Astrocyte (in vitro differentiated cells and primary cell): Measurements from ENCODE around the gene ZNF138.

ENCODE experiments used
- EZH2 ChIP-seq: IDR thresholded peaks from 2 replicates; pipeline ENCODE4 v1.6.1; 2012; ENCODE audit warnings: mild to moderate bottlenecking, low read length, inconsistent platforms; ENCODE audit not compliant: insufficient read depth
- TF ChIP-seq, protein P1 (sequence below): IDR thresholded peaks from 2 replicates; pipeline ENCODE4 v1.5.1; 2011; ENCODE audit warnings: low read depth, mild to moderate bottlenecking, inconsistent platforms, low read length, moderate library complexity; ENCODE audit not compliant: insufficient read depth

DNA sequence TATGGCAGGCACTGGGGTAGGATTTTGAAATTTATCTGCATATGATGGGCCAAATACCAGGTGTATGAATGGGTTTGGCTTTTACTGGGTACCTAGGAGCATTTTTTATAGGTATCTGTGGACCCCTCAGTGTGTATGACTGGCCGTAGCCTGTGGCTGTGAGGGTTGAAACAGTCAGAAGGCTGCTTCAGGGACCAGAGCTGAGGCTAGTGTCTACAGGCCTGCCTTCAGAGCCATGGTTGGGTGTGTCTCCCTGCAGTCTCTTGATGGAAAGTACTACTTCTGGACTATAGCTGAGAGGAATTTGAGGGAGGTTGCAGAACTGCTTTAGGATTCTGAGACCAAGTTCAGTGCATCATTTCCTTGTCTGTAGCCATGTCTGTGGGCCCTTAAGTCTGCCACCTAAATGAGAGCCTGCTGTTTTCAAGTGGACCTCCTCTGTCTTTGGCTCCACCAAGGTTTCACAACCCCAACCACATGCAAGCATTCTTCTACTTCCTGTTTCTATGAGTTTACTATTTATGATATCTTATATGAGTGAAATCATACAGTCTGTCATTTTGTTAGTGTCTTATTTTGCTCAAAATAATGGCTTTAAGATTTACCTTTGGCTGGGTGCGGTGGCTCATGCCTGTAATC is 19.9 kb upstream of the ZNF138 start:
- TF ChIP-seq, protein P1, sequence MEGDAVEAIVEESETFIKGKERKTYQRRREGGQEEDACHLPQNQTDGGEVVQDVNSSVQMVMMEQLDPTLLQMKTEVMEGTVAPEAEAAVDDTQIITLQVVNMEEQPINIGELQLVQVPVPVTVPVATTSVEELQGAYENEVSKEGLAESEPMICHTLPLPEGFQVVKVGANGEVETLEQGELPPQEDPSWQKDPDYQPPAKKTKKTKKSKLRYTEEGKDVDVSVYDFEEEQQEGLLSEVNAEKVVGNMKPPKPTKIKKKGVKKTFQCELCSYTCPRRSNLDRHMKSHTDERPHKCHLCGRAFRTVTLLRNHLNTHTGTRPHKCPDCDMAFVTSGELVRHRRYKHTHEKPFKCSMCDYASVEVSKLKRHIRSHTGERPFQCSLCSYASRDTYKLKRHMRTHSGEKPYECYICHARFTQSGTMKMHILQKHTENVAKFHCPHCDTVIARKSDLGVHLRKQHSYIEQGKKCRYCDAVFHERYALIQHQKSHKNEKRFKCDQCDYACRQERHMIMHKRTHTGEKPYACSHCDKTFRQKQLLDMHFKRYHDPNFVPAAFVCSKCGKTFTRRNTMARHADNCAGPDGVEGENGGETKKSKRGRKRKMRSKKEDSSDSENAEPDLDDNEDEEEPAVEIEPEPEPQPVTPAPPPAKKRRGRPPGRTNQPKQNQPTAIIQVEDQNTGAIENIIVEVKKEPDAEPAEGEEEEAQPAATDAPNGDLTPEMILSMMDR: no peak
- no peak for TF ChIP-seq EZH2
